Measurements from ENCODE around the gene AADACL3. TPM values are rescaled to one million over a fixed set of nuclear protein-coding genes. Genes with fewer than 3 reads are reported as not detected.

Gene AADACL3
- total and polyA plus RNA-seq, 10 of the 15 experiments (the other 5 are each of a cell fraction or from before 2014, with no cell fraction given) = not detected

DNA sequence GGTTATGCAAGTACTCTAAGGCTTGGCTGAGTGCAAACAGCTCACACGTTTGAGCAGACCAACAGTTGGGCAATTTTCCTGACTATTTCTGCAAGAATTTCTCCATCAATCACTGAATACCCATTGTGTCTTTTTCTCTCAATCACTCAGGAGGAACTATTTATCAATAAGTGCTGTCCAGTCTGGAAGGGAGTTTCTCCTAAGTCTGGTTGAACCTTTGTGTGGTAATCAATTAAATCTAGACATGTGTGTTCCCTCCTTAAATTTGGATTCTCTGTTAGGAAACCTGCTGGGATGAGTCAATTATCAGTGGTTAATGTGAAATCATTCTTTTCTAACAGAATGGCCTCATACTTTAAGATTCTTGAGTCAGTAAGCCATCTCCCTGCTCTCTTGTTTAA is 6.8 kb upstream of the AADACL3 start (continued):
- TF ChIP-seq ZBTB11 (CRISPR knock-in tag; IDR thresholded peaks at IDR 0.05) = no peak
- no peak for TF ChIP-seq SUPT20H (IDR thresholded peaks at IDR 0.05; ENCODE audit: borderline replicate concordance, control insufficient read depth, low read depth, low read length)
- TF ChIP-seq IKZF2 (IDR thresholded peaks at IDR 0.05) = no peak

- ATAC-seq (no peak), DNase-seq (ENCODE audit: low read depth, low spot score) (no peak), FAIRE-seq (no peak)
- intact Hi-C loops (cut with micrococcal nuclease; ENCODE audit: unreplicated experiment) (no loop called here), in situ Hi-C loops (cut with MboI) (no loop called here)
- WGBS (ENCODE audit: insufficient coverage, insufficient replicate concordance, low lambda C conversion rate, missing lambda C conversion rate) = 2% methylated on average over 3 of the region's 3 CpGs
- no peak overlapping the region for H2AFZ ChIP-seq (ENCODE audit: control insufficient read depth, low read depth, low read length)
- no peaks in the 10 kb centered on the region for H3K4me1 ChIP-seq (ENCODE audit: control insufficient read depth, insufficient read depth, low read length)
- BruUV-seq (replicated peaks) = no TSS peak
- TF ChIP-seq CBX3 (IDR thresholded peaks at IDR 0.05; ENCODE audit: borderline replicate concordance, low read depth) (no peak), HDGF (IDR thresholded peaks at IDR 0.05) (no peak), MYC (IDR thresholded peaks at IDR 0.05; ENCODE audit: insufficient read depth, insufficient read length, insufficient replicate concordance, low read length, severe bottlenecking) (no peak), NFYB (IDR thresholded peaks at IDR 0.05; ENCODE audit: insufficient read depth, low read depth, low read length) (no peak), NKRF (conservative IDR thresholded peaks at IDR 0.05) (no peak), ETV6 (conservative IDR thresholded peaks at IDR 0.05 in 1 of 2, IDR thresholded peaks at IDR 0.05 in 1 of 2; ENCODE audit: borderline replicate concordance in 1 of 2, low read depth in 1 of 2) (no peak), ATF3 (IDR thresholded peaks at IDR 0.05; ENCODE audit: borderline replicate concordance, extremely low read depth, low read depth, low read length) (no peak), E4F1 (IDR thresholded peaks at IDR 0.05; ENCODE audit: borderline replicate concordance, partially characterized antibody) (no peak), FOS (IDR thresholded peaks at IDR 0.05; ENCODE audit: borderline replicate concordance, extremely low read depth, insufficient read length) (no peak)
- TF ChIP-seq, protein P1, sequence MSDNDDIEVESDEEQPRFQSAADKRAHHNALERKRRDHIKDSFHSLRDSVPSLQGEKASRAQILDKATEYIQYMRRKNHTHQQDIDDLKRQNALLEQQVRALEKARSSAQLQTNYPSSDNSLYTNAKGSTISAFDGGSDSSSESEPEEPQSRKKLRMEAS (IDR thresholded peaks at IDR 0.05; ENCODE audit: low read depth, low read length) = no peak
- ChIA-PET CTCF (no interaction called here), POLR2A (no interaction called here), RAD21 (ENCODE audit: unreplicated experiment) (no interaction called here), SMC1A (ENCODE audit: uncharacterized antibody, unreplicated experiment) (no interaction called here)
- no peak overlapping the region for H3K4me2 ChIP-seq (ENCODE audit: control insufficient read depth, insufficient read depth)
- H3K4me3 ChIP-seq = no peak overlapping the region
- H3K9ac ChIP-seq (ENCODE audit: control insufficient read depth, insufficient read depth, low read length) = no peak overlapping the region
- no peak overlapping the region for H3K27ac ChIP-seq (ENCODE audit: control insufficient read depth, insufficient read depth)
- no peaks in the 10 kb centered on the region for H3K36me3 ChIP-seq (ENCODE audit: control insufficient read depth in 2 of 2, insufficient read depth in 2 of 2, low read length in 1 of 2)
- no peaks in the 10 kb centered on the region for H4K20me1 ChIP-seq (ENCODE audit: control insufficient read depth, insufficient read depth)
- no peaks in the 10 kb centered on the region for H3K9me3 ChIP-seq (replicated peaks; ENCODE audit: control insufficient read depth, insufficient read depth, low read length)
- H3K79me2 ChIP-seq (ENCODE audit: control insufficient read depth, insufficient read depth, low read length) = no peaks in the 10 kb centered on the region
- H3K27me3 ChIP-seq (replicated peaks in 1 of 2; ENCODE audit: control insufficient read depth in 2 of 2, insufficient read depth in 2 of 2, low read length in 1 of 2) = no peaks in the 10 kb centered on the region
These were observed 6.2 kb upstream of the AADACL3 start for GRCh38 chr1:12709696-12710095.

Measured in GM12878 (cell line).